Subcutaneous adipose tissue (tissue), 4 donors: ENCODE data around the gene TMEM208. TPM values are rescaled to one million over a fixed set of nuclear protein-coding genes. Genes with fewer than 3 reads are reported as not detected.

Experiments used
- total RNA-seq, 4 donors: library from RNA; depleted of rRNA; stranded (reverse); fragments of >200 nt; gene quantifications; one replicate each; pipeline ENCODE4 v1.1.0, GENCODE V29; 2016
- TF ChIP-seq, protein P1 (sequence below): fragments of 450-650 bp; IDR thresholded peaks from one replicate; pipeline ENCODE4 v1.5.1; 2016; ENCODE audit warnings: low read depth, mild to moderate bottlenecking, control low read depth, antibody characterized with exemption, moderate library complexity

Gene TMEM208
- total RNA-seq, 4 donors from 2014 or later, result 21.9 to 36.1 (median 33.3) TPM

DNA sequence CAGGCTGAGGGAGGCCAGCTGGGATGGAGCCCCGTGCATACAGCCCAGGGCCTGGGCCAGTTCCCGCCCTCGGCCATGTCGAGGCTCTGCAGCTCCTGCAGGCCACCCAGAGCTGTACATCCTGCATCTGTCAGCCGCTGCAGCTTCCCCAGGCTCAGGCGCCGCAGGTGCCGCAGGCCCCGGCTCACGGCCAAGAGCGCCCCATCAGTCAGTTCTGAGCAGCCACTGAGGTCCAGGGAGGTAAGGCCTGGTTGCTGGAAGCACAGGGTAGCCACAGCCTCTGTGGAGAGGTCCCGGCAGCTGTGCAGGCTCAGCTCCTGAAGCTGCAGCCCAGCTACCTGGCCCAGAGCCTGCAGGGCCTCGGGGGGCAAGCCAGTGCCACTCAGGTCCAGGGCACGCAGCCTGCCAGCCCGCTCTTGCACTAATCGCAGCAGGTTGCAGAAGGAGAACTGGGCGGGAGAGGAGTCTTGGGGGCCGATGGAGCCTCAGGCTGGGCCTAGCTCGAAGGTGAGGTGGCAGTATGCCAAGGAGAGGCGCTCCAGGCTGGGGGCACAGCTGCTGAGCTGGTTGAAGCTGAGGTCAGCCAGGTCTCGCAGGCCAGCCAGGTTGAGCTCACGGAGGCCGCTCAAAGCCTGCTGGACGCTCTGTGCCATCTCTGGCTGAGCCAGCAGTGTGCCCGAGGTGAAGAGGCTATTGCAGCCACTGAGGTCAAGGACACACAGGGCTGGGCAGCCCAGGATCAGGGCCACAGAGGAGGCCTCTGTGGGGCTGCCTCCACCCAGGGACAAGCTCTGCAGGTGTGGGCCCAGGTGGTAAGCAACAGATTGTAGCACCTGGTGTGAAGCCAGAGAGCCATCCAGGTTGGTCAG is 16.6 kb upstream of the TMEM208 start:
- TF ChIP-seq, protein P1, sequence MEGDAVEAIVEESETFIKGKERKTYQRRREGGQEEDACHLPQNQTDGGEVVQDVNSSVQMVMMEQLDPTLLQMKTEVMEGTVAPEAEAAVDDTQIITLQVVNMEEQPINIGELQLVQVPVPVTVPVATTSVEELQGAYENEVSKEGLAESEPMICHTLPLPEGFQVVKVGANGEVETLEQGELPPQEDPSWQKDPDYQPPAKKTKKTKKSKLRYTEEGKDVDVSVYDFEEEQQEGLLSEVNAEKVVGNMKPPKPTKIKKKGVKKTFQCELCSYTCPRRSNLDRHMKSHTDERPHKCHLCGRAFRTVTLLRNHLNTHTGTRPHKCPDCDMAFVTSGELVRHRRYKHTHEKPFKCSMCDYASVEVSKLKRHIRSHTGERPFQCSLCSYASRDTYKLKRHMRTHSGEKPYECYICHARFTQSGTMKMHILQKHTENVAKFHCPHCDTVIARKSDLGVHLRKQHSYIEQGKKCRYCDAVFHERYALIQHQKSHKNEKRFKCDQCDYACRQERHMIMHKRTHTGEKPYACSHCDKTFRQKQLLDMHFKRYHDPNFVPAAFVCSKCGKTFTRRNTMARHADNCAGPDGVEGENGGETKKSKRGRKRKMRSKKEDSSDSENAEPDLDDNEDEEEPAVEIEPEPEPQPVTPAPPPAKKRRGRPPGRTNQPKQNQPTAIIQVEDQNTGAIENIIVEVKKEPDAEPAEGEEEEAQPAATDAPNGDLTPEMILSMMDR, result no peak

DNA sequence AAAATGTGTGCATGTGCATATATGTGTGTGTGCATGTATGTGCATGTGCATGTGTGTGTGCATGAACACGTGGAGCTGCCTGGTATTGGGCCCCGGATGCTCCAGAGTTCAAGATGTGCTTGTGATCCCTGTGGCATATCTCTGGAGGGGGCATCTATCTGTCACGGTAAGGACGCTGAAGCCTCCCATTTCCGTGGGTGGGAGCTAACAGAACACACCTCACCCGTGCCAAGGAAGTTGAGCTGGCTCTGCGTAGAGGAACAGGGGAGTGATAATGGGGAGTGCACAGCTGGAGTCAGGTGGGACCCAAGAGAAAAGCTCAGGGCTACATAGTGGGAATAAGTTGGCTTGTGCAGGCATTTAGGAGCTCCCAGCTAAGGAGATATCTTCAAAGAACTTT is 15.3 kb upstream of the TMEM208 start:
- TF ChIP-seq, protein P1, result no peak

DNA sequence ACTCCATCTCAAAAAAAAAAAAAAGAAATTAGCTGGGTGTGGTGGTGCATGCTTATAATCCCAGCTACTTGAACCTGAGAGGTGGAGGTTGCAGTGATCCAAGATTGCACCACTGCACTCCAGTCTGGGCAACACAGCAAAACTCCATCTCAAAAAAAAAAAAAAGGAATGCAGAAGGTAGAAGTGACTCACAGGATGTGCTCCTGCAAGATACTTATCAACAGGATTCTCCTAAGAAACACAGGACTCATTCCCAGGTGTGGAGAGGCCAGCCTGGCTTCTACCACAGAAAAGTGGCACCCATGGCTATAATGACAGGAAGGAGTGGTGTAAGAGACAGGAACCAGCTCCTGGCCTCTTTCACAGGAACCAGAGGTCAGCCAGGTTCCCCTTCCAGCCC is 14.2 kb upstream of the TMEM208 start:
- TF ChIP-seq, protein P1, result no peak

DNA sequence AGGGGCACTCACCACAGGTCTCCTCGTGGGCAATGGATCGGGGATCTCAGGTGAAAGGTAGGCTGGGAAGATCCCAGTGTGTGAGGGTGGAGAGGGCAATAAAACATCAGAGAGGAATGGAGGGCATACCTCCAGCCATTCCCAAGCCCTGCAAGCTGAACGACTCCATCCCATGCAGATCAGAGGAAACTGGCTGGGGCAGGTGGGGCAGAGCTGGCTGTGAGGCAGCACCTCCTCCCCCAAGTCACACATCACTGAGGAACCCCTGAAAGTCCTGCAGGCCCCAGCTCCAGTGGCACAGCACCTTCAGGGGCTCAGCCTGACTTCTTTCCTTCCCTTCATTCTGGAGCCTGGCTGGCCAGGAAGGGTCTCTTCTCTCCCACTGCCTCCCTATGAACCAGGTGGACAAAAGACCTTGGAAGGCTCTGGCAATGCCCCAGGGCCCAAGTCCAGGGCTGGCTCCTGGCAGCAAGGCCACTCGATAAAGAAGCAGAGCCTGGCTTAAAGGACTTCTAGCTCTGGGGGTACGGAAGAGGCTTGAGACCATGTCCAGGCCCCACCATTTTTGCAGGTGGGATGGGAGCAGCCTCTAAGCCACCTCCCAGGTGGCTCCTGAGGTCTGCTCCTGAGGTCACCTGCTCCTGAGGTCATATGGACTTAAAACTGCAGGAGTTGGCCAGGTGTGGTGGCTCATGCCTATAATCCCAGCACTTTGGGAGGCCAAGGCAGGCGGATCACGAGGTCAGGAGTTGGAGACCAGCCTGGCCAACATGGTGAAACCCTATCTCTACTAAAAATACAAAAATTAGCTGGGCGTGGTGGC is 13.5 kb upstream of the TMEM208 start:
- TF ChIP-seq, protein P1, result no peak

DNA sequence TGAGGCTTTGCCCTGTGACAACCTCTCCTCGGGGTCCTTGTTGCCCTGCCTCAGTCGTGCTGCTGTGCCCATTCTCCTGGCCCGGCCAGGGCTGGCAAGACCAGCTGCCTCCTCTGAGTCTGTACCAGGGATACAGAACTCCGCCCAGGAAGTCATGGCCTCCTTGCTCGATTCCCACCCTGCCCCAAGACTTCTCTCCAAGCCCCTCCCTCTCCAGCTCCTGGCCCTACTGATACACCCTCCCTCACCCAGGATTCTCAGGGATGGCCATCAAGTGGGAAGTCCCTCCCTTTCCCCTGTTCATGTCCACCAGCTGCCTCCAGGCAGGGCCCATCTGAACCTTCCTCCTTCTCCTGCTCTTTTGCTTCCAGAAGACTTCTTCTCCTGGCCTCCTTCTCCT is 11.2 kb upstream of the TMEM208 start:
- TF ChIP-seq, protein P1, result no peak

DNA sequence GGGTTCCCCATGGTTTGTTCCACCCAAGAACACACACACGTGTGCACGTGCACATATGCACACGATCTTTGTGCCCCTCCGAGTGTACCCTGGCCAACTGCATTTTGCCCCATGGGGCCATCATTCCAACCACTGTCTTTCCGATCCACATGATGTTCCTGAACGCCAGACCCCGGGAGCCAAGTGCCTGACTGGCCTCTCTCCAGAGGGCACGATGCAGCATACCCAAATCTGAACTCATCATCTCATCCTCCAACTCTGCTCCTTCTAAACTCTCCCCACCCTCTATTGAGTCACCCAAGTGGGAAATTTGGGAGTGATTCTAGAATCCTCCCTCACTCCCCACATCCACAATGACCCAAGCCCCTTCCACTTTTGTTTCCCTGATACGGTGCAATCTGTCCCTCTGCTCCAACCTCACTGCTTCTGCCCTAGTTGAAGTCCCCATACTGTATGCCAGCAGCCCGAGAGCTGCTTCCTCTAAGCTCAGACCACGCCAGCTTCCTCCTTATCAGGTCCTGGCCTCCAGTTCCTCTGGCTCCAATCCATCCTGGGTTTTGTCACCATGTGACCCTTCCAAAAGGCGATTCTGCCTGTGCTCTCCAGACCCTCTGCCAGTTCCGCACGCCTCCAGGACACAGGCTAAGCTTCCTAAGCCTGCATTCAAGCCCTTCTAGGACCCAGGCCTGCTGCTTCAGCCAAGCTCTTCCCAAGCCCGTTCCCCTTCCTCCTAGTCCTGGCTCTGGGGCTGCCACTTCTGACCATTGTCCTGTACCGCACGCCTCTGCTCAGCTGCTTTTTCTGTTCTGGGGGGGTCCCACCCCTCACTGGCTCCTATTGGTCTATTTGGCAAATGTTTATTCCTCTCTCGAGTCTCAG is 10.1 kb upstream of the TMEM208 start:
- TF ChIP-seq, protein P1, result no peak

DNA sequence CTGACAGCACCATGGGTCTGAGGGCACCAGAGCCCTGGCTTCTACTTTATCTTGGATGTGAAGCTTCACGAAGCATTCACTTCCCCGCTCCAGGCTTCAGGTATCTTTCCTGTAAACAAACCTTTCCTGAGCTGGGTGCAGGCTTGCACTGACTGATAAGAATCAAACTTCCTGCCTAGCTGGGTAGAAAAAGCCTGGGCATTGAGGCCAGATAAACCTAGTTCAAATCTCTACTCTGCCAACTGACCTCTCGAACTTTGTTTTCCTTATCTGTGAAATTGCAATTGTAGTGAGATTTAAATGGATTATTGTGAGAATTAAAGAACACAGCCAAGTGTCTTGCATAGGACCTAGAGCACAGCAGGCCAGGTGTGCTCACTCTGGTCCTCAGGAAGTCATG is 2.9 kb upstream of the TMEM208 start:
- TF ChIP-seq, protein P1, result no peak
